Hindlimb muscle (tissue), 1 donor: ENCODE measurements around the gene REC8. TPM values are rescaled to one million over a fixed set of nuclear protein-coding genes. Genes with fewer than 3 reads are reported as not detected.

Experiments
- DNase-seq: peaks from one replicate; pipeline ENCODE4 v3.0.0-alpha.2; 2013
- polyA plus RNA-seq: library from polyadenylated mRNA; unstranded; fragments of 120-200 nt; gene quantifications from one replicate; pipeline ENCODE4 v1.2.1, GENCODE V29; 2013; ENCODE audit not compliant: insufficient read length

The REC8 gene
- 14.5 TPM for polyA plus RNA-seq

DNA sequence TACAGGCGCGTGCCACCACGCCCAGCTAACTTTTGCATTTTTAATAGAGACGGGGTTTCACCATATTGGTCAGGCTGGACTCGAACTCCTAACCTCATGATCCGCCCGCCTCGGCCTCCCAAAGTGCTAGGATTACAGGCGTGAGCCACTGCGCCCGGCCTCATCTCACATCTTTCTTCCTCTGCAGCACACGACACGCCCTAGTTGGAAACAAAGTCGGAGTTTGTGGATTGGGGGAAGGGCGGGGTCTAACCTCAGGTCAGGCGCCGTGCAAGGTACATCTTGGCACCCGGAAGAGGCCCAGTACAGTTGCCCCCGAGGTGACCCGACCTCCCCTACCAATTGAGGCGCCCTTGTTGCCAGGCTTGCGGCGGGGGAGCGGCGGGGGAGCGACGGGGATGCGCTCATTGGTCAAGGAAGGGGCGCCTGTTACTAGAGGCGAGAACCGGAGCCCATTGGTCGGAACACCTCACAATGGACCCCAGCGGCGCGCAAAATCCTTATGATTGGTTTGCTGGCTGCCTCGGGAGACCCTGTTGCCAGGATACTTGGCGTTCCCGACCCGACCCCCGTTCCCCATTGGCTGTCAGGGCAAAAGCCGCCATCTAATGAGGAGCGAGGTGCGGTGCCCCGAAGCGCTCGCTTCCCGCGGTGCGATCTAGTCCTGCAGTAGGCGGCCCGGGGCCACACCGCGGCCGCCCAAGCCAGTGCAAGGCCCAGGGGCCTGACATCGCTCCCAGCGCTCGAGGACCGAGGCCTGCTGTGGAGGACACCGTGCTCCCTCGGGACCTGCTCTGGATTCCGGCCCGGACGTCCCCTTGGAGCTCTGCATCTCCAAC lies at the start of gene REC8:
Gene REC8 (plus strand): TSS at position 659 of the 839 bp plus-strand sequence. CDS start 473 bp downstream, outside the sequence.
- peak; percentile 77 for DNase-seq

- no peak for DNase-seq
Observed at GRCh38 chr14:24122416-24122815, 49.5 kb upstream of the REC8 start.

GRCh38 chr14:24122898-24123297 lies 49.0 kb upstream of the REC8 start:
- DNase-seq = no peak

DNA sequence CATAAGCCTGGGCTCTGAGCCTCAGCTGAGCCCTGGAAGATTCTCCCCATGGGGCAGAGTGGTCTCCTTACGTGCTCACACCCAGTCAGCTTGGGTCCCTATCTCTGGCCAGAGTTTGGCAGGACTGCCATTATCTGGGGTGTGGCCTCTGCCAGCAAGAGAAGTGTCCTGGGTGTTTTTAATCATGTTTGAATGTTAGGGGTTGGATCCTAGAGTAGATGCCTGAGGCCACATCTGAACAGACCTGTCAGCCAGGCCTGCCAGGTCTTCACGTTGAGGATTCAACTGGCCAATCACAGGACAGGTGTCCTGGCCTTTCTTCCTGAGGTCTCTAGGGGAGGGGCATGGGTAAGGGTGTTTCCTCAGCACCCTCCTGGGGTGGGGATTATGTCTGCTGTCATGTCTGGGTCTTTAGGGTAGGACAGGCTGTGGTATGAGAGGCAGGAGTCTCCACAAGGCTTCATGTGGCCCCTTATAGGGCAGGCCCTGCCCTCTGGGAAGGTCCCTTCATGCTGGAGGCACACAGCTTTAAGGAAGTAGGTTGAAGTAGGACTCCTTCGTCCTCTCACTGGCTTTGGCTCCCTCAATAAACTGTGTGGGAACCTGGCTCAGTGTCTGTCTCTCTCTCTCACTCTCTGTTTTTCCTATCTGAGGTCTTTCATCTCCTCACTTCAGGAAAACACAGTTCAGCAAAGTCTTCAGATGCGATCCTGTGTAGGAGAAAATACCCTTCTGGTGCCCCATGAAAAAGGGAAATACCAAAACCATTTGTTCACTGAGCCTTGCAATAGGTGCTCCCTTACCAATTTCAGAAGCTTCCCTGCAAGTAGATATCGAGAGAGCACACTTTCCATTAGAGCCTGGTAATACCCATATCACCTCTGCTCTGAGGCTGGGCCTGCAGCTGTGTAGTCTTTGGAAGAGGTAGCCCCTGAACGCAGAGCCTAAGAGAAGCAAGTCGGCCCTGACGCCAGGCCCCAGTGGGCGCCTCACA lies 48.2 kb upstream of the REC8 start:
- no peak for DNase-seq

- DNase-seq = no peak
Observed at GRCh38 chr14:24126939-24127338, 44.9 kb upstream of the REC8 start.

- DNase-seq = no peak
Observed at GRCh38 chr14:24127673-24128072, 44.2 kb upstream of the REC8 start.

DNA sequence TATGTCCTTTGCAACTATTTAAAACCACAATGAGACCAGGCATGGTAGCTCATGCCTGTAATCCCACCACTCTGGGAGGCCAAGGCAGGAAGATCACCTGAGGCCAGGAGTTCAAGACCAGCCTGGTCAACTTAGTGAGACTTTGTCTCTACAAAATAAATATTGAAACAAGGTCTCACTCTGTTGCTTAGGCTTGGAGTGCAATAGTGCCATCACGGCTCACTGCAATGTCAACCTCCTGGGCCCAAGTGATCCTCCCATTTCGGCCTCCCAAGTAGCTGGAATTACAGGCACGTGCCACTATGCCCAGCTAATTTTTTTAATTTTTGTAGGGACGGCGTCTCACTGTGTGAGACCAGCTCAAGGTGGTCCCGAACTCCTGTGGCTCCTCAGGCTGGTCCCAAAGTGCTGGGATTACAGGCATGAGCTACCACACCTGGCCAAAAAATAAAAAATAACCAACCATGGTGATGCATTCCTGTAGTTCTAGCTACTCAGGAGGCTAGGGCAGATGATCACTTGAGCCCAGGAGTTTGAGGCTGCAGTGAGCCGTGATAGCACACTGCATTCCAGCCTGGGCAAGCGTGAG lies 42.4 kb upstream of the REC8 start:
- DNase-seq = no peak

- no peak for DNase-seq
Observed at GRCh38 chr14:24130380-24130716, 41.5 kb upstream of the REC8 start, which contains the start of gene FITM1. FITM1 (plus strand) TSS chr14:24130659; CDS start chr14:24131564, 905 bp downstream.

GRCh38 chr14:24130717-24131548 lies 40.9 kb upstream of the REC8 start:
- peak; percentile 52 for DNase-seq

- no peak for DNase-seq
Observed at GRCh38 chr14:24131549-24131966, 40.3 kb upstream of the REC8 start.

DNA sequence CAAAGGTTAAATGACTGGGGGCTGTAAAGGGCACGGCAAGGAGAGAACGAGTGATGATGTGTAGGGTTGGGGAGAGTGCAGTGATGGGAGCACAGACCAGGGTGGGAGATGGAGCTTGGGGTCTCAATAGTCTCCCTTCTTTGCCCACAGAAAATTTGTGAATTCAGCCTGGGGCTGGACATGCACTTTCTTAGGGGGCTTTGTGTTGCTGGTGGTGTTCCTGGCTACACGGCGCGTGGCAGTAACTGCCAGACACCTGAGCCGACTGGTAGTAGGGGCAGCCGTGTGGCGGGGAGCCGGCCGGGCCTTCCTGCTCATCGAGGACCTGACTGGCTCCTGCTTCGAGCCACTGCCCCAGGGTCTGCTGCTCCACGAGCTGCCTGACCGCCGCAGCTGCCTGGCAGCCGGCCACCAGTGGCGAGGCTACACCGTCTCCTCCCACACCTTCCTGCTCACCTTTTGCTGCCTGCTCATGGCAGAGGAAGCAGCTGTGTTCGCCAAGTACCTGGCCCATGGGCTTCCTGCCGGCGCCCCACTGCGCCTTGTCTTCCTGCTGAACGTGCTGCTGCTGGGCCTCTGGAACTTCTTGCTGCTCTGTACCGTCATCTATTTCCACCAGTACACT lies 39.7 kb upstream of the REC8 start:
- no peak for DNase-seq

DNA sequence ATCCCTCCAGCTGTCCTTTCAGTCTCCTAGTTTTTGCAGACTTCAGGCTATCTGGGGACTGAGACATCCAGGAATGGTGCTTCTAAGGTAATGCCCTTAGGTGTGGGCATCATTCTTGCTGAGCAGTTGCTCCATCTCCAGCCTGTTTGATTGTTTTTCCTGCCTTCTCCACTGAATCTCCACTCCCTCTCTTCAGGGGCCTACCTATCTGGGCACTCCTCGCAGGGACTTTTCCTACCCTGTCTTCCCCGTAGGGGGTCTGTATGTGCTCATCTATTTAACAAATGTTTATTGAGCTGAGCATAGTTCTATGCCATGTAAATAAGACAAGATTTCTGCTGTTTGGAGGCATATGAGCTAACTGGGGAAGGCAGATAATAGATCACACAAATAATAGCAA lies 38.9 kb upstream of the REC8 start:
- no peak for DNase-seq

- no peak for DNase-seq
Observed at GRCh38 chr14:24133735-24134134, 38.1 kb upstream of the REC8 start.

- no peak for DNase-seq
Observed at GRCh38 chr14:24135584-24135833, 36.4 kb upstream of the REC8 start.

DNA sequence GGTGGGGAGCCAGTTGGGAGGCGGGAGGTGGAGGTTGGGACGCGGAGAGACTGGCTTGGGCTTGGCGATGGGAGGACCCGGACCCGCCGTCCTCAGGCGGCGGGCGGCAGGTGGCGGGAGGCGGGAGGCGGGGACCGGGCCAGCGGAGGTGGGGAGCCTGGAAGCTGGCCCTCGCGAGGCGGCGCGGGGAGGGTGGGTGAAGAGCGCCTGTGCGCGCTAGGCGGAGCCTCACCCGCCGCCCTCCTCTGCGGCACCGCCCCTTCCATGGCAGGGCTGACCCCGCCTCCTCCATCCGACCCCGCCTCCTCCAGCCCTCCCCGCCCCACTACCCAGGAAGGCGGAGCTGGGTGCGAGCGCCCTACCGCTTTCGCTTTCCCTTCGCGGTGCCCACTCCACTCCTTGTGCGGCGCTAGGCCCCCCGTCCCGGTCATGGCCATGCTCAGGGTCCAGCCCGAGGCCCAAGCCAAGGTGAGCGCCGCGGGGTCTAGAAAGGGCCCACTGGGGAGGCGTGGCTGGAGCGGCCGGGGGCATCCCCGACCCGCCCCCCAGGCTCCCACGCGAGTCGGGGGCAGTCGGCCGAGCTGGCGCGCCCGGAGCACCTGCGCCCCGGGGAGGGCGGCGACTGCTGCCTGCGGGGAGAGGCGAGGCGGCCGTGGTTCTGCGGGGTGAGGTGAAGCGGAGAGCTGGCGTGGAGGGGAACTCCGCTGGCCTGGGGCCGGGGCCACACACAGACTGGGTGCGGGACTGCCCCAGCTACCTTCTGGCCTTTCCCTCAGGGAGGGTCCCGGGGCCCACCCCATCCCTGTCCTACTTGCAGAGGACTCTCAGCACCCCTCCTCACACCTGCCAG lies 35.8 kb upstream of the REC8 start, which contains the start of gene PSME1:
Gene PSME1 (plus strand): TSS at position 361 of the 850 bp plus-strand sequence. CDS start 69 bp downstream, at position 430.
- DNase-seq = peak; percentile 90

DNA sequence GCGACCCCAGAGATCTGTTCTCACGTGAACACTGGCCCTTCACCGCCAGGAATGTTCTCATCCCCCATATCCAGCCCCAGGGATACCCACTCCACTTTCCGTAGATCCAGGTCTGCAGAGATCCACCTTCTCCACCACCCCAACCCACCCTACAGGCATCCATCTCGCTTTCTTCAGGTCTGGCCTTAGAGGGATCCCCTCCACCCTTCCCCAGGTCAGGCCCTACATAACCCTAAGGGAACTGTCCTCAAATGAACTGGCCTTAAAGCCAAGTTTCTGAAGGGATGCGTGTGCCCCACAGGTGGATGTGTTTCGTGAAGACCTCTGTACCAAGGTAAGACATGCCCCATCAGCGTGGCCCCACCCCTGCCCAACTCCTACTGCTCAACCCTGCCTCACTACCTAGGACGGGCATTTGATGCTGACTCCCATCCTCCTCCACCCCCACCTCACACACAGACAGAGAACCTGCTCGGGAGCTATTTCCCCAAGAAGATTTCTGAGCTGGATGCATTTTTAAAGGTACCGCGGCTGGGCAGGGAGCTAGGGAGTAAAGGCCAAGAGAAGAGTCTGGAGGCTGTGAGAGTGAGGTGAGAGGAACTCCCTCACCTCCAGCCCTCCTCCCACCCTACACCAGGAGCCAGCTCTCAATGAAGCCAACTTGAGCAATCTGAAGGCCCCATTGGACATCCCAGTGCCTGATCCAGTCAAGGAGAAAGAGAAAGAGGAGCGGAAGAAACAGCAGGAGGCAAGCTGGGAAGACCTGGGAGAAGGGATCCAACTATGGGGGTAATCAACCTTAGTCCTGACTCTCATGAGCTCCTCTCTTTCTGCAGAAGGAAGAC lies 35.0 kb upstream of the REC8 start:
- no peak for DNase-seq

DNA sequence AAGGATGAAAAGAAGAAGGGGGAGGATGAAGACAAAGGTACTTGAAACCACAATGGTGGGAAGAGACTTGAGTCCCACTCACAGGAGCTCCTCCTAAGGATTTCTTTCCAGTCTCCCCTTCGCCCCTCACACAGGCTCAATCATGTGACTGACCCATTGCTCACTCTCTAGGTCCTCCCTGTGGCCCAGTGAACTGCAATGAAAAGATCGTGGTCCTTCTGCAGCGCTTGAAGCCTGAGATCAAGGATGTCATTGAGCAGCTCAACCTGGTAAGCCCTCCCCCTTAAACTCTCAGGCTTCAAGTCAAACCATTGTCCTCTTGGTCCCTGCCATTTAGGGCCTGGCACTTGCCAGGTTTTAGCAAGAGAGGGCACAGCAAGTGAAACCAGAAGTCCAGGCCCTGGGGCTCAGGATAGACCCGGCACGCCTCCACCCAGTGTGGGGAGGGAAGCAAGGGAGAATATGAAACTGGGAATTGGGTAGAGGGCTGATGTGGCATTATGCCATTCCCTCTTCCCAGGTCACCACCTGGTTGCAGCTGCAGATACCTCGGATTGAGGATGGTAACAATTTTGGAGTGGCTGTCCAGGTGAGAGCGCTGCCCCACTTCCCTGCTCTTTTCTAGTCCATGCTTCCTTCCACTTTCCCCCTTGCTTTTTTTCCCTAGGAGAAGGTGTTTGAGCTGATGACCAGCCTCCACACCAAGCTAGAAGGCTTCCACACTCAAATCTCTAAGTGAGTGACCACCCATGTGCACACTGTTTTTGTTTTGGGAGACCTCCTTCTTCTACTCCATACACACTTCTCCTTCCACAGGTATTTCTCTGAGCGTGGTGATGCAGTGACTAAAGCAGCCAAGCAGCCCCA lies 34.1 kb upstream of the REC8 start:
- DNase-seq = no peak
